ENCODE results near the gene CENPF.
"Not testable (repeated sequence)": the region's sequence is repeated elsewhere in the genome, so short reads cannot be mapped to it uniquely, and the experiment has no call there.

The CENPF gene

DNA sequence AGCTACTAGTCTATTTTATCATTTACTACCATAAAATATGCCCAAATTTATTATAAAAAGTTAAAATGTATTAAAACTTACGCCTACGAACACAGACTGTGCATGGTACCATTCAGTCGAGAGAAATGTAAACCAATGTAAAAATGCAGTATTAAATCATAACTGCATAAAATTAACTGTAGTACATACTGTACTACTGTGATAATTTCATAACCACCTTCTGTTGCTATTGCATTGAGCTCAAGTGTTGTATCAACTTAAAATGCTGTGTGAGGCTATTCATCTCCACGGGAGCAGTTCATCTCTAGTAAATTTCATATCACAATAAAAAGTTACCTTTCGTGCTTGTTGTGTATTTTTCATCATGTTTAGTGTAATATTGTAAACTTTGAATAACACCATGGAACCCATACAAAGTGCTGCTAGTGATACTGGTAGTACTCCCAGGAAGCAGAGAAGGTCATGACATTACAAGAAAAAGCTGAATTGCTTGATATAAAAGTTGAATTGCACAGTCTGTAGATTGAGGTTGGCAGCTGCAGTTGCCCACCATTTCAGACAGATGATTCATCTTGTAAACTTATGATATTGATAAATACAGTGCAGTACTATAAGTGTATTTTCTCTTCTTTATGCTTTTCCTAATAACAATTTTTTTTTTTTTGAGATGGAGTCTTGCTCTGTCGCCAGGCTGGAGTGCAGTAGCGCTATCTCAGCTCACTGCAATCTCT is 19.0 kb upstream of the CENPF start:
- DNase-seq, result no peak

DNA sequence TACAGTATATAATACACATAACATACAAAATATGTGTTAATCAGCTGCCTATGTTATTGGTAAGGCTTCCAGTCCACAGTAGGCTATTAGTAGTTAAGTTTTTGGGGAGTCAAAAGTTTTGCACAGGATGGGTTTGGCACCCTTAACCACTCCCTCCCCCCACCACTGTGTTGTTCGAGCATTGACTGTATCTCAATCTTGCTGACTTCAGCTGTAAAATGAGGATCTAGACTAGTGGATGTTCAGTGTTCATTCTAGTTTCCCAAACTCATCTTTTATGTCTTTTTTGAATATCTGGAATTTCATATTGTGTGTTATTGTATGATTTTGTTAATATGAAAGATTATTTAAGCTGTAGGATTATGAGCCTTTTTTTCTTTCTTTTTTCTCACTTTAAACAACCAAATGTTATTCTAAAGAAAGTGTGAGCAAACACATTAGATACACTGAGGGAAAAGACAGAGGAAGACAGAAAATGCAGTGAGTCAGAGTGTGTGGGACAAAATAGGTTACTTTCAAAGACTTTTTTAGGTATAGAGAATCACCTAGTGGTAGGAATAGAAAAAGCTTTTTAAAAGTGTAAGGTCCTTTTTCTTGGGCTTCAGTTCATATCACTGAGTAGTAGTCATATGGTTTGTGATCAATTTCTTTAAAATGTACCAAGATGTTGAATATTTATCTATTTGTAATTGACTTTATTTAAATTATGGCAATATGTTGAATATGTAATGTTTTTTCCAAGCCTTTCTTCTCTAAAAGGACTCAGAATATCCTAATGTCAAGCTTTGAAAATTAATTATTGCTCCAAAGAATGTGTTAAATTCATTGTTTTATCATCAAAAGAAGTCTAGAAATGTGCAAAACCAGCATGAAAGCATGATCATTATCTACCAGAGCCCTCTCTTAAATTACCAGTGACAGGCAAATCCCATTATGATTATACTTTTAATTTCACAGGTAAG is 17.9 kb upstream of the CENPF start:
- peak; percentile 68 for DNase-seq

DNA sequence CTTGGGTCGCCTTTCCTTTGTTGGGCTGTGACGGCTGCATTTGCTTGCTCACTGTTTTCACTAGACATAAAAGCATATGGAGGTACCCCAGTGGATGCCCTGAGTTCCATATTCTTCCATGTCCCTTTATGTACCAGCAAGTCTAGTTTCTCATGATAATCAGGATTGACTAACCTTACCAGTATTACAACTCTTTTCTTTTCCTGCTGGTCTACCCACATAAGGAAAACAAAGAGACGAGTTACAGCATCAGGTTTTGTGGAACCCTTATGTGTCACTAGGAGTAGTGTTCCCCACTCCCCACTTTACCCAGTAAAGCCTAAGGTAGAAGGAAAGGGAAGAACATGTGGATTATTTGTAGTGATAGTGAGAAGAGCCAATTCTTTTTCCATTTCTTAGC is 16.4 kb upstream of the CENPF start:
- no peak for DNase-seq

DNA sequence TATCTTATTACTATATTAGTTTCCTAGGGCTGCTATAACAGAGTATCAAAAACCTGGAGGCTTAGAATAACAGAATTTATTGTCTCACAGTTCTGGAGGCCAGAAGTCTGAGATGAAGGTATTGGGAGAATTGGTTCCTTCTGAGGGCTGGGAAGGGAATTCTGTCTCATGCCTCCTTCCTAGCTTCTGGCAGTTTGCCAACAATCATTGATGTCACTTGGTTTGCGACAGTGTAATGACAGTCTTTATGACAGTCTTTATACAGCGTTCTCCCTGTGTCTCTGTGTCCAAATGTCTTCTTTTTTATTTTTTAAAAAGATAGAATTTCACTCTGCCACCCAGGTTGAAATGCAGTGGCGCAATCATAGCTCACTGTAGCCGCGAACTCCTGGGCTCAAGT is 15.8 kb upstream of the CENPF start:
- peak; percentile 56 for DNase-seq

DNA sequence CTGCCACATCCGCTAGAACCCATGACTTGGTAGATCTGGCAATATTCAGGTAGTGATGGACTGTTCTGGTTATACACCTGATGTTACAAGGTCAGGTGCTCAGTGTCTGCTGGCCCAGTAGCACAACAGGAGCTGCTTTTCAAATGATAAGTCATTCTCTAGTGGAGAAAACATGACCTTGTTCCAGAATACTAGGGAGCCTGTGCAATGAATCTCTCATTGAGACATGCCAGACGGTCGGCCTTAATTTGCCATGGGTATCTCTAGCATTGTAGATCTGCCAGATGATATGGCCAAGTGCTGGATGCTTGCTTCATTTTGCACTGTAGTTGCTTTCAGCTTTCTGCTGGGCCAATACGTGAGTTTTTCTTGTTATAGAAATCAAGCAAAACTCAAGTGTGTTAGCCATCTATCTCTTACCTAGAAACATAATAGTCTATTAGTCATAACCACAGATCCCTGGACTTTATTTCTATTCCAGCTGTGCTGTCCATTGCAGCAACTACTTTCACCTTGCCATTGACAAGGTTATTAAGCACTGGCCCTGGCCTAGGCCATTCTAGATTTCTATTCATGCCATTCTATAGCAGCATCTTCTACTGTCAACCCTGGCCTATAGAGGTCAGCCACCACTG is 13.9 kb upstream of the CENPF start:
- DNase-seq, result no peak

DNA sequence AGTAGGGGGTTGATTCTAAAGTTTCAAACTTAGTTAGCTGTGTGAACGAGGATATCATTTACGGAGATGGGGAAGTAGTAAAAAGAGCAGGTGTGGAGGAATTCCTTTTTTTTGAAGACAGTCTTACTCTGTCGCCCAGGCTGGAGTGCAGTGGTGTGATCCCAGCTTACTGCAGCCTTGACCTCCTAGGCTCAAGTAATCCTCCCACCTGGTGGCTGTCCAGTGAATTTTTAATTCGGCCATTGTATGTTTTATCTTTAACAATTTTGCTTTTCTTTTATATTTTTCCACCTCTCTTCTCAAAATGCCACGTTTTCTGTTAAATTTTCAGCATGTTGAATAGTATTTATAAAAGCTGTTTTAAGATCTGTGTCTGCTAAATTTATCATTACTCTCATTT is 12.3 kb upstream of the CENPF start:
- DNase-seq, result no peak

DNA sequence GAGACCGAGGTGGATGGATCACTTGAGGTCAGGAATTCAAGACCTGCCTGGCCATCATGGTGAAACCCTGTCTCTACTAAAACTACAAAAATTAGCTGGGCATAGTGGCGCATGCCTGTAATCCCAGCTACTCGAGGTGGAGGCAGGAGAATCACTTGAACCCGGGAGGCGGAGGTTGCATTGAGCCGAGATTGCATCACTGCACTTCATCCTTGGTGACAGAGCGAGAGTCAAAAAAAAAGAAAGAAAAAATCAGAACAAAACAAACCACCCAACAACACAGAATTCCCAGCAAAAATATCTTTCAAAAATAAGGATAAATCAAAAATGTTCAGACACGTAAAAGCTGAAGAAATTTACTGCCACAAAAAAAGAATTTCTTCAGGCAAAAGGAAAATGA is 11.1 kb upstream of the CENPF start:
- not testable (repeated sequence) for DNase-seq

DNA sequence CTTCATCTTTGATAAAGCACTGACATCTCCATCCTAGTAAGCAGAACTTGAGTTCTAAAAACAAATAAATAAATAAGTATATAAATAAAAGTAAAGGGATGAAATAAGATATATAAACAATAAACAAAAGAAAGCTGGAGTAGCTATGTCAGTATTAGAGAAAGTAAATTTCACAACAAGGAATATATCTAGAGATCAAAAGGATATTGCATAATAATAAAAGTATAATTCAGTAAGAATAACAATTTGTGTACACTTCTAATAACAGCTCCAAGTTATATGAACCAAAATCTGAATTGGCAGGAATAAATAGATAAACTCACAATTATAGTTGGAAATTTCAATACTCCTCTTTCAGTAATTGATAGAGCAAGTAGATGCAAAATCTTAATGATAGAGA is 9.8 kb upstream of the CENPF start:
- no peak for DNase-seq

DNA sequence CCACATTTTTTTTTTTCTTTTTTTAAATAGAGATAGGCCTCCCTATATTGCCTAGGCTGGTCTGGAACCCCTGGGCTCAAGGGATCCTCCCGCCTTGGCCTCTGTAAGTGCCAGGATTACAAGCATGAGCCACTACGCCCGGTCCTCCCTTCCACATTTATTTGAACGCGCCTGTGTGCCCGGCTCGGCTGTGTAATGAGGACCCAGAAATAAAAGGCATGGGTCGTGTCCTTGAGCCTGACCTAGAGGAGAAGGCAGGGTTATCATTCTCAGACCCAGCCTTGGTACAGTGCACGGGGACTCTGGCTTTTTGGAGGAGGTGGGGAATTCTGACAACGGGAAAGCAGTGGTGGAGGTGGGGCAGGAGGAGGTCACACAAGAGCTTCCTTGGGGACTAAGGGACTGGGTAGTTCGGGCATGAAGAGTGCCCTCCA is 841 bp downstream of the CENPF start:
- DNase-seq, result peak; percentile 65

DNA sequence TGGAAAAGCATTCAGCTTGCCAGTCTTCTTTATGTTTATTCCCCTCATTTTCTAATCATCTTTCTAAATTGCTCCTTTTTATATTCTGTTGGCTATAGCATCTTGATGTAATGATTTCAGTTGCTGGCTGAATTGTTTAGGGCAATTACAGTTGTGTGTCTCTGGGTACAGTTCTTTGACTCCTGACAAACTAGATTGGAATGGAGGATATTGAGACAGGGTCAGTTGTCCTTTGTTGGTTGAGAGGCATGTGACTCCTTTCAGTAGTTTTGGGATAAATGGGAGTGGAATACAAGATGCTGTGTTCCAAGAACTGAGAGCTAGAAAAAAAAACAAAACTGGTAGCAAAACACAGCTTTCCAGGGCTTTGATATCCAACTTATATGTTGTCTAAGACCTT is 1.5 kb downstream of the CENPF start:
- DNase-seq, result peak; percentile 16

DNA sequence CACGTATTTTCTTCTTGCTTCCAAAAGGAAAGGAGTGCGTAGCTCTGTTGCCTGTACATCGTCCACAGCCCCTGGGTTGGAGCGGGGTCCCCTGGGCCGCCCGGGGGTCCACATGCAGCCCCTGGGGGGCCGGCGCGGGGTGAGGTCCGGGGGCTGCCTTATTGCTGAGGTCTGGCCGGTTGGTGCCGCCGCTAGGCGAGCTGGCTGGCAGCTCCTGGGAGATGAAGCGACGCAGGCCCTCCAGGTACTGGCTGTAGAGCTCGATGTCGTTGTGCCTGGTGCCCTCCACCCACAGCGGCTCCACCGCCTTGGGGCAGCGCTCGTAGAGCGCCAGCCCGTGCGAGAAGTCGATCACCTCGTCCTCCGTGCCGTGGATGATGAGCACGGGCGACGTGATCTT is 2.5 kb downstream of the CENPF start:
- DNase-seq, result not testable (repeated sequence)

DNA sequence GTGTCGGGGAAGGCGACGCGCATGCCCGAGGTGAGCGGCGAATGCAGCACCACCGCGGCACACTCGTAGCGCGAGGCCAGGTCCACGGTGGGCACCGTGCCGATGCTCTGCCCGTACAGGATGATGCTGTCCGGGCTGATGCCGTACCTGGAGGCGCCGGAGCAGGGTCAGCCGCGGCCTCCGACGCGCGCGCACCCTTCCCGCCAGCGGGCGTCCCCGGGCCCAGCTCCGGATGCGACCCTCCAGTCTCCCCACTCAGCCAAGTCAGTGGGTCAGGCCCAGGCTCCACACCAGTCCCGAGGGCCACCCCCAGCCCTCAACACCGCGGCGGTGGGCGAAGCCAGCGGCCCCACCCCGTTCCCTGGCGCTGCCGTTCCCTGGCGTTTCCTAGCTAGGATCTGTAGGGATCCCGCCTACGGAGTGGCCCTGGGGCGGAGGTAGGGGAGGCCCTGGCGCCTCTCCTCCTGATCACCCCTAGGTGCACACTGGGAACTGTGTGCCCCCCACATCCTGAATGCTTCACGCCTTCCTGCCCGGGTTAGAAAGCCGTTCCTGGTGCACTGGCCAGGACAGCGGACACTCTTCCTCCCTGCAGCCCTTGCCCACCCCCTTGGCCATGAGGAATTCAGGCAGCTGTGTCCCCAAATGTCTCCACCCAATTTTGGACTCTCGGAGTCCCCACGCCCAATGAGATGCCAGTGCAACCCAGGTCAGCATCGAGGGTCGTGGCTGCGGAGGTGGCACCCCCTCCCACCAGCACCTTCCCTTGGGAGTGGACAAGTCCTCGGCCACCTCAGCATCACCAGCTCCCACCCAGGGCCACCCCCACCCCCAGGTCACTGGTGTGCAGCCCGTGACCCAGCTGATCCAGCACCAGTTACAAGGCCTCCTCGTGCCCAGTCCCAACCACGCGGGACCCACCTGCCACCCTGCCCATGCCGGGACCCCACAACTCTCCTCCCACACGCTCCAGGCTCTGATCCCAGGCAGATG is 3.2 kb downstream of the CENPF start:
- DNase-seq, result not testable (repeated sequence)

DNA sequence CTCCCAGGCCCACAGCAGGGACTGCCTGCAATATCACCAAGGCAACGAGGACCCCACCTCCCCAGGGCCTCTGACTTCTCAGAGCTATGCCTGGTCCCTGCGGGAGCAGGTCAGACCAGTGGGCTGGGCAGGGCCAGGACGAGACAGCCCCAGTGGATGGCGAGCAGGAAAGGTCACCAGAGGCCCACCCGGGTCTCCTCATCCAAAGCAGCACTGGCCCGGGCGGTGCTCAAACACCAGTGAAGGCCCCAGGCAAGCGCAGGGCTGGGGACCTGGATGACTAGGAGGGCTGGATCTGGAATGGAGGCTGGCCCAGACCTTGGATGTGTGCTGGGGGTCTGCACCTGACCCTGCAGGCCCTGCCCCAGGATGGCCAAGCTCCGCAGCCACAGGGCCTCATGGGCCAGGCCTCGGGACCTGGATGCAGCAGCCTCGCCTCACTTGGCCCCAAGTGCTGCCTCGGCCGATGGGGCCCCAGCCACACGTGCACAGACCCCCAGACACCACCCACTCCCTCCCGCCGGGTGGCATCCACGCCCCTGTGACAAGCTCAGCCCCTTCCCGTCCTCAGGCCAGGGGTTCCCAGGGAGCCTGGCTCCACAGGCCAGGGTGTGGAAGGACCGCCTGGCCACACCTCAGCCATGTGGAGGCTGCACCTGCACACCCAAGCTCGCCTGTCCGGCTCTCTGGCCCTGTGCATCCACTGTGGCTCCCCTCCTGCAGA is 4.7 kb downstream of the CENPF start:
- not testable (repeated sequence) for DNase-seq

DNA sequence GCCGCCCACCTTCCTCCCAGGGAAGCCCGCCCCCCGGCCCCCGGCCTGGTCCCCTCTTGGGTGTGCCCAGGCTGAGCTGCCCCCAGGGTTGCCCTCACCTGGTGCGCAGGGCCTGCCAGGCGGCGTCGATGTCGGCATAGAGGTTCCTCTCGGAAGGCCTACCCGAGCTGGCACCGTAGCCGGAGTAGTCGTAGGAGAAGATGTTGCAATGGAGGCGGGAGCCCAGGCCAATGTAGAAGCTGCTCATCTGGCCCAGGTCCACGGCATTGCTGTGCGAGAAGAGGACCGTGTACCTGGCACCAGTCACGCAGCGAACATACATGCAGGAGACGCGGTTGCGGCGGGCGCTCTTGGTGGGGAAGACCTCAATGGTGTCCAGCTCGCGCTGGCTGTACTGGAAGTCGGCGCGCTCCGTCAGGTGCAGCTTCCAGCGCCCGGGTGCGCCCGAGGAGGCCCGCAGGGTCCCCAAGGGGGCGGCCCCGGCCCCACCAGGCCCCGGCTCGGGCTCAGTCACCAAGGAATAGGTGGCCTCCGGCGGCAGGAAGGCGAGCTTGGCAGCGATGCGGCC is 5.3 kb downstream of the CENPF start:
- not testable (repeated sequence) for DNase-seq

DNA sequence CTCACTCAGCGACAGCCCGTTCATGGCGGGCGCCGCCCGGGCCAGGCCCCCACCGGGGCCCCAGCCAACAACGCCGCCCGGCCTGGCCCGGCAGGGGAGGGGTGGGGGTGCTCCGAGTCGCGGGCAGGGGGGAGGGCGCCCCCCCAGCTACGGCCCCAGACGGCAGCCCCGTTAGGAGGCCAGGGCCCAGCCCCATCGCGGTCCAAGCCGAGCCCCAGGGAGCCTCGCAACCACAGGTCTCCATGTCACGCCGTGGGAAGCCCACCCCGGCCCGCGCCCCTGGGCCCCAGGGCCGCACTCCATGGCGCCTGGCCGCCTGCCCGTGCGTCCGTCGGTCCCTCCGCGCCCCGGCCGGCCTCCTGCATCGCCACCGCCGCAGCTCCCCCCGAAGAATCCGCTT is 5.8 kb downstream of the CENPF start:
- not testable (repeated sequence) for DNase-seq

DNA sequence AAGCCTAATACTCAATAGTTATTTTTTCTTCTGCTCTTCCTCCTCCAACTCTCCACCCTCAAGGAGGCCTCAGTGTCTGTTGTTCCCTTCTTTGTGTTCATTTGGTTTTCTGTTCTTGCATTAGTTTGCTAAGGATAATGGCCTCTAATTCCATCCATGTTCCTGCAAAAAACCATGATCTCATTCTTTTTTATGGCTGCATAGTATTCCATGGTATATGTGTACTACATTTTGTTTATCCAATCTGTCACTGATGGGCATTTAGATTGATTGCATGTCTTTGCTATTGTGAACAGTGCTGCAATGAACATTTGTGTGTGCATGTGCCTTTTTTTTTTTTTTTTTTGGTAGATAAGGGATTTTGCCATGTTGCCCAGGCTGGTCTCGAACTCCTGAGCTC is 6.7 kb downstream of the CENPF start:
- DNase-seq, result no peak

DNA sequence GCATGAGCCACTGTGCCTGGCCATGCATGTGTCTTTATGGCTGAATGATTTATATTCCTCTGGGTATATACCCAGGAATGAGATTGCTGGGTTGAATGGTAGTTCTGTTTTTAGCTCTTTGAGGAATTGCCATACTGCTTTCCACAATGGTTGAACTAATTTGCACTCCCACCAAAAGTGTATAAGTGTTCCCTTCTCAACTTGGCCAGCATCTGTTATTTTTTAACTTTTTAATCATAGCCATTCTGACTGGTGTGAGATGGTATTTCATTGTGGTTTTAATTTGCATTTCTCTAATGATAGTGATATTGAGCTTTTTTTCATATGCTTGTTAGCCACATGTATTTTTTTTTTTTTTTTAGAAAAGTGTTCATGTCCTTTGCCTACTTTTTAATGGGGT is 7.1 kb downstream of the CENPF start:
- DNase-seq, result not testable (repeated sequence)

DNA sequence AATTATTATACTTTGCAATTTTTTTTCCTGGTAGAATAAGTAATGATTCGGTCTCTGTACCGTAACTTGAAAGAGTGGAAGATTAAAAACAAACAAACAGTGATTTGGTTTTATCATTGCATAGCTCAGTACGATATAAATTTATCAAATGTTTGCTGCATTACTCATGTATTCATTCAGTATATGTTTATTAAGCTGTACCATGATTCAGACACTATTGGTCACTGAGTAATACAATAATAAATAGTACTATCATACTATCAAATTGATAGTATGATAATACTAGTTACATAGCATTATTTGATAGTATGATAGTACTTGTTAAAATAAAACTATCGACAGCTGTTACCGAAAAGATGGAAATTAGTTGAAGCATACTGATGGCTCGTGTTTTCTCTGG is 12.1 kb downstream of the CENPF start:
- DNase-seq, result no peak

DNA sequence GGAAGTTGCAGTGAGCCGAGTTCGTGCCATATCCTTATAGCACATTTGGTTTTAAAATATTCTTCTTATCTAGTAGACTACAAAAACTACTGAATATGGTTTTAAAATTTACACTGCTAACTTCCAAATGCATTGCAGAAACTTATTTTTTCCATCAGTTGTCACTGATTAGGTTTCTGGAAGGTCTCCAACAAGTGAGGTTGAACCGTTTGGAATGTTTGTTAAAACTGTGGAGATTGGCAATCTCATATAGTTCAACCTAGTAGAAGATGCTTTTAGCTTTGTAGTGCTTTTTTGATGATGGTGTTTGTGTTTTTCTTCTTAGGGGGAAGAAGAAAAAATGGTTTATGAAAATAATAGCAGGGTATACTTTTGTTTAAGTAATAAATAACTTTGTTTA is 12.9 kb downstream of the CENPF start:
- no peak for DNase-seq

DNA sequence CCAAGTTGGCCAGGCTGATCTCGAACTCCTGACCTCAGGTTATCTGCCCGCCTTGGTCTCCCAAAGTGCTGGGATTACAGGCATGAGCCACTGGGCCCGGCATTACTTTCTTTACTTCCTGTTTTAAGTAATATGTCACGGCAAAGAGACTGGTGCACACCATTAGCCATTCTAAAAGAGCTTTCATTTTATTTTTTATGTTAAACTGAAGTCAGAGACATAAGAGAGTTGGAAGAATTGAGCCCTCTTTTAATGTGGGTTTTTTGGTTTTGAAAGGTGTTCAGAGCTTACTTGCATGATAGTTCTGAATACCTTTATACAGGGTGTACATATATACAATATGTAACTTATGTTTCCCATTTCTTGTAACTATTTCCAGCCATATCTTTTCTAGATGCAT is 14.3 kb downstream of the CENPF start:
- no peak for DNase-seq

DNA sequence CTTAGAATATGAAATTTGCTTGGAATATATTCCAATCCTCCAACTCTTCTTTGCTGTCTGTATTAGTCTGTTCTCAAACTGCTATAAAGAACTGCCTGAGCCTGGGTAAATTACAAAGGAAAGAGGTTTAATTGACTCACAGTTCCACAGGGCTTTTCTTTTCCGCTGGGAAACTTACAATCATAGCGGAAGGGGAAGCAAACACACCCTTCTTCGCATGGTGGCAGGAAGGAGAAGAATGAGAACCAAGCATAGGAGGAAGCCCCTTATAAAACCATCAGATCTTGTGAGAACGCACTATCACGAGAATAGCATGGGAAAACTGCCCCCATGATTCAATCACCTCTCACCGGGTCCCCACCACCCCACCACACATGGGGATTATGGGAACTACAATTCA is 14.8 kb downstream of the CENPF start:
- no peak for DNase-seq
